AG04449 (cell line): Measurements from ENCODE around the gene GRIK1.

Experiments
- CTCF ChIA-PET: fragments of 350-600 bp; formaldehyde crosslinking; extraction: SDS; loops from one replicate; lab custom pipeline; 2021; ENCODE audit warnings: antibody characterized with exemption; lab: Yijun Ruan, JAX
- POLR2A ChIA-PET: fragments of 400-600, 350-600 bp; formaldehyde crosslinking; extraction: SDS; loops from one replicate; lab custom pipeline; 2020; ENCODE audit warnings: antibody characterized with exemption, inconsistent platforms; lab: Yijun Ruan, JAX
- DNase-seq: peaks from one replicate; pipeline ENCODE4 v3.0.0-alpha.2; 2010; ENCODE audit warnings: low read depth, low spot score
- H3K4me3 ChIP-seq: 2 replicates; pipeline ENCODE4 v1.5.1; 2011; ENCODE audit warnings: low read depth, mild to moderate bottlenecking, control low read depth, low read length
- TF ChIP-seq, protein P1 (sequence below): IDR thresholded peaks from one replicate; pipeline ENCODE4 v1.5.1; 2011; ENCODE audit warnings: mild to moderate bottlenecking, moderate library complexity, low read length, control low read depth, inconsistent platforms; ENCODE audit not compliant: insufficient read depth; ENCODE audit errors: missing control alignments

Gene GRIK1

DNA sequence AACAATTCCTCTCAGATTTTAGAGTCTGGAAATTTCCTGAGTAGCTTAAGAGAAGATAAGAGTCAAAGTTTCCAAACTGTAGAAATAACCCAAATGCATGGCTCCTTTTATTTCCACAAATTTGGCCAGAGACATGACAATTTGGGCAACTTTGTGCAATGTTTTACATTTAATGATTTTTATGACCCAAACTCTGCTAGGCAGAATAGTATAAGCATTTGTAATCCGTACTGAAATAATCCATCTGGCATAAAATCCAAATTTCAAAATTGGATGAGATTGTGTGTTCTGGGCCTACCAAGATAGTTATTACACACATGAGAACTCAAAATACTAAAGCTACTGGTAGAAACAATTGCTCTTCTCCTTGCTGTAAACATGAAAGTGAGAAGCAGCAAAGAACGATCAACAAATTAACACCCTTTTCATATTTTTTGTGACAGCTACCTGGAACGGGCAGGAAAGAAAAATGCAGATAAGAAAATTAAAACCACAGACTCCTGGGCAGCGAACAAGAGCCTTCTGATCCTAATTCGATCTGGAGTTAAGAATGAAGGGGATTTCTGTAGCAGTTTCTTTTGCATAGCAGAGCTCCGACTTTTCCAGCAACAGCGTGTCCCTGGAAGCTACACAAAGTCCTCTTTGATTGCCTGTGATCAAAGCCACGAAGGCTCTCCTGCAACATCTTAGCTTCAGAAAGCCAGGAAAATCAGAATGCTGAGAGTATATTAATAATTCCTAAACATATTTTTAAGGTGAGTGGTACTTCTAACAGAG is 191.2 kb downstream of the GRIK1 start:
- DNase-seq: no peak
- CTCF ChIA-PET: no interaction called here
- POLR2A ChIA-PET: no interaction called here
- no peak overlapping the region for H3K4me3 ChIP-seq
- TF ChIP-seq, protein P1, sequence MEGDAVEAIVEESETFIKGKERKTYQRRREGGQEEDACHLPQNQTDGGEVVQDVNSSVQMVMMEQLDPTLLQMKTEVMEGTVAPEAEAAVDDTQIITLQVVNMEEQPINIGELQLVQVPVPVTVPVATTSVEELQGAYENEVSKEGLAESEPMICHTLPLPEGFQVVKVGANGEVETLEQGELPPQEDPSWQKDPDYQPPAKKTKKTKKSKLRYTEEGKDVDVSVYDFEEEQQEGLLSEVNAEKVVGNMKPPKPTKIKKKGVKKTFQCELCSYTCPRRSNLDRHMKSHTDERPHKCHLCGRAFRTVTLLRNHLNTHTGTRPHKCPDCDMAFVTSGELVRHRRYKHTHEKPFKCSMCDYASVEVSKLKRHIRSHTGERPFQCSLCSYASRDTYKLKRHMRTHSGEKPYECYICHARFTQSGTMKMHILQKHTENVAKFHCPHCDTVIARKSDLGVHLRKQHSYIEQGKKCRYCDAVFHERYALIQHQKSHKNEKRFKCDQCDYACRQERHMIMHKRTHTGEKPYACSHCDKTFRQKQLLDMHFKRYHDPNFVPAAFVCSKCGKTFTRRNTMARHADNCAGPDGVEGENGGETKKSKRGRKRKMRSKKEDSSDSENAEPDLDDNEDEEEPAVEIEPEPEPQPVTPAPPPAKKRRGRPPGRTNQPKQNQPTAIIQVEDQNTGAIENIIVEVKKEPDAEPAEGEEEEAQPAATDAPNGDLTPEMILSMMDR: no peak

DNA sequence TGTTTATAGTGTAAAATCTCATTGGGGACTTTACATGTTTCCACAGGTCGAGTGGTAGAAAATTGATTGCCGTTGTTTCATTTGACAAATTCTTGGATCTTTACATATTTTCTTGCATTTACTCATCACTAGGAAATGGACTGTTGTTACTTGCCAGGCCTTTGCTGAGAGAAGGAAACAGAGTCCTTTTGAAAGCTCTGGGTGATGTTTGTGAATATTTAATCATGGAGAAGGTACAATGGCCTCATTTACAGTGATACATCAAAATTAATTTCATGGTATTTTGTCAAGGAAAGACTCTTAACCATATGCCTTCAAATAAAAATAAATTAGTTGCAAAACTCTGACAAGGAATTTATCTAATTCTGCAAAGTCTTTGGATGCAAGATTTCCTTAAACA is 198.0 kb downstream of the GRIK1 start:
- POLR2A ChIA-PET: no interaction called here
- CTCF ChIA-PET: no interaction called here
- DNase-seq: no peak
- TF ChIP-seq, protein P1: no peak
- no peak overlapping the region for H3K4me3 ChIP-seq

DNA sequence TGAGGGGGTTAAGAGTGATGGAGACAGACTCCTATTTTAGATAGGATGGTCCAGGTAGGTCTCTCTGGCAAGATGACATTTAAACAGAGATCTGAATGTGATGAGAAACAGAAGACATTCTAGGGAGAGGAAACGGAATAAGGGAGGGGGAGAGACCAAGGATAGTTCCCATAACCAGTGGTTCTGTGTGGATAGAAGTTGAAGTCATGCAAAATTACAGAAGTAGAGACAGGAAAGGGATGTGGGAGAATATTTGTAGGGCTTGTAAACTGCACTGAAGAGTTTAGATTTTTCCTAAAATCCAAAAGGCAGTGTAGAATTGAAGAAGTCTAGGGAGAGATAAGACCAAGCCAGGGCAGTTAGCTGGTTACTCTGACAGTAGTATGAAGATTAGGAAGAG is 200.6 kb downstream of the GRIK1 start:
- ChIA-PET CTCF (no interaction called here), POLR2A (no interaction called here)
- TF ChIP-seq, protein P1: no peak
- H3K4me3 ChIP-seq: no peak overlapping the region
- DNase-seq: no peak

DNA sequence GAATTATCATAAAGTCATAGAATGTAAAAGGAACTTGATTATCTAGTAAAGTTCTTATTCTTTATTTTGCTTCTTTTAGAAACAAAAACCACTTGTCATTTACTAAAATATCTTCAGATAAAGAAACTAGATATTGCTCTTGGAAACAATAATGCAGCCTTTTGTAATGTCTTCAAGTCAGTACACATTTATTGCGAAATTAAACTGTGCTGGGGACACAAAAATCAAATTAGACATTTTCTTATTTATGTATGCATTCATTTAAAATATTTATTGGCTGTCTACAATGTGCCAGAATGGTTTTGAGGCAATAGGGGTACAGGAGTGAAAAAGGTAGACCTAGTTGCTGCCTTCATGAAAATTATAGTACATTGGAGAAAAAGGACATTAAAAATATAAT is 201.1 kb downstream of the GRIK1 start:
- TF ChIP-seq, protein P1: no peak
- H3K4me3 ChIP-seq: no peak overlapping the region
- ChIA-PET CTCF (no interaction called here), POLR2A (no interaction called here)
- no peak for DNase-seq

DNA sequence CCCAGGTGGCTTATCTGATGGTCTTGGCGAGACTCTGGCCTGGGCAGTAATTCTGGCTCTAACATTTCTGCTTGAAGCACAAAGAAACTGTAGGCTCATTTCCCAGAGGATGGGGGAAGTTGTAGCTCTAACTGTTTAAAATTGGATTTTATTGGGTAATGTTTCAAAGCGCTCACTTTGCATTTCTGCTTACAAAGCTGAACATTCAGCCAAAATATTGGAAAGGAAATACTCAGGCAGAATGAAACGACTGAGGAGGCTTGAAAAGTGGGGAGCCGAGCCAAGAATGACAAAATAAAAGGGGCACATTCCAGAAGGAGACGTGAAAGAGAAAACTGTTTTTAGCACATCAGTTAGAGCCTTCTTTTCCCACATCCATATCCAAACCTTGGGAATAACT is 202.6 kb downstream of the GRIK1 start:
- TF ChIP-seq, protein P1: no peak
- POLR2A ChIA-PET: no interaction called here
- no peak overlapping the region for H3K4me3 ChIP-seq
- DNase-seq: no peak
- CTCF ChIA-PET: no interaction called here

DNA sequence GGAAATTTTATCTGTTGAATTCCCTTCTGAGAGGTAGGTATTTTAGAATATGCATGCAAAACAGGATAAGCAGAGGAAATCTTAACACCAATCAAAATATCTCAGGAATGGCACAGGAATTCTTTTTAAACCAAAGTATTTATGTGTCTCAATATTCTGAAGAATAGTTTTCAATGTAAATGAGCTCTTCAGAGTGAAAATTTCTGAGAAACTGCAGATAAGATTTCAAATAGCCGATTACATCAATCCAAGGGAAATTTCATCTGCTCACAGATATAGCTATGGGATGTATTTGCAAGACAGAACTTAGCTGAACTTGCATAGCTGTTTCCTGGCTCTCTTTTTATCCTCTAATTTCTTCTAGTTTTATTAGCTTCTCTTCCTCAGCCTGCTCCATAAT is 209.5 kb downstream of the GRIK1 start:
- ChIA-PET CTCF (no interaction called here), POLR2A (no interaction called here)
- H3K4me3 ChIP-seq: no peak overlapping the region
- peak; percentile 19 for DNase-seq
- TF ChIP-seq, protein P1: no peak
